Loucy (cell line): ENCODE measurements around the gene ZNF77.

Source experiments
- EZH2phosphoT487 ChIP-seq: fragments of 200-600 bp; IDR thresholded peaks from 2 replicates; pipeline ENCODE4 v1.6.1; 2018; ENCODE audit warnings: antibody characterized with exemption, mild to moderate bottlenecking, moderate library complexity, borderline replicate concordance
- TF ChIP-seq, protein P1 (sequence below): fragments of 200-600 bp; sonication (generic); conservative IDR thresholded peaks from 2 replicates; pipeline ENCODE4 v1.5.1; 2014; ENCODE audit warnings: mild to moderate bottlenecking, antibody characterized with exemption, low read length

DNA sequence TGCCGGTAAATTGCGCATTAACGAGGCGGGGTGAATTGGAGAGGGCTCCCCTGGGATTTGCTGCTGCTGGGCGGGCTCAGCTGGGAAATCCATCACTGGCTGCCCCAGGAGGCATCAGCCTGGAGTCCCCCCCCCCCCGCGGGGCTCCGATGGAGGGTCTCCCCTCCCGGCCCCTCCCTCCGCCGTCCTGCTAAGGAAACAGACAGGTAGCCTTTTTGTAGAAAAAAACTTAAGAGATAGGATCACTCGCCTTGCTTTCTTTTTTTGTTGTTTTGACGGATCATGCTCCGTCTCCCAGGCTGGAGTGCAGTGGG, 39.4 kb upstream of the ZNF77 start:
- TF ChIP-seq, protein P1, sequence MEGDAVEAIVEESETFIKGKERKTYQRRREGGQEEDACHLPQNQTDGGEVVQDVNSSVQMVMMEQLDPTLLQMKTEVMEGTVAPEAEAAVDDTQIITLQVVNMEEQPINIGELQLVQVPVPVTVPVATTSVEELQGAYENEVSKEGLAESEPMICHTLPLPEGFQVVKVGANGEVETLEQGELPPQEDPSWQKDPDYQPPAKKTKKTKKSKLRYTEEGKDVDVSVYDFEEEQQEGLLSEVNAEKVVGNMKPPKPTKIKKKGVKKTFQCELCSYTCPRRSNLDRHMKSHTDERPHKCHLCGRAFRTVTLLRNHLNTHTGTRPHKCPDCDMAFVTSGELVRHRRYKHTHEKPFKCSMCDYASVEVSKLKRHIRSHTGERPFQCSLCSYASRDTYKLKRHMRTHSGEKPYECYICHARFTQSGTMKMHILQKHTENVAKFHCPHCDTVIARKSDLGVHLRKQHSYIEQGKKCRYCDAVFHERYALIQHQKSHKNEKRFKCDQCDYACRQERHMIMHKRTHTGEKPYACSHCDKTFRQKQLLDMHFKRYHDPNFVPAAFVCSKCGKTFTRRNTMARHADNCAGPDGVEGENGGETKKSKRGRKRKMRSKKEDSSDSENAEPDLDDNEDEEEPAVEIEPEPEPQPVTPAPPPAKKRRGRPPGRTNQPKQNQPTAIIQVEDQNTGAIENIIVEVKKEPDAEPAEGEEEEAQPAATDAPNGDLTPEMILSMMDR: no peak
- no peak for TF ChIP-seq EZH2phosphoT487
